Bronchial epithelial cell (primary cell): Measurements from ENCODE around the gene DTNB. TPM values are rescaled to one million over a fixed set of nuclear protein-coding genes. Genes with fewer than 3 reads are reported as not detected.
"Not testable (repeated sequence)": the region's sequence is repeated elsewhere in the genome, so short reads cannot be mapped to it uniquely, and the experiment has no call there.

Source experiments
- DNase-seq: peaks from one replicate; pipeline ENCODE4 v3.0.0-alpha.2; 2010; ENCODE audit warnings: low read depth
- FAIRE-seq: peaks from 2 replicates; lab custom pipeline; 2011; peaks lifted over from hg19 to GRCh38; lab: Jason Lieb, UNC
- H3K27me3 ChIP-seq: 2 replicates; pipeline ENCODE4 v1.5.1; 2011; ENCODE audit warnings: low read length; ENCODE audit not compliant: control insufficient read depth, insufficient read depth
- H3K36me3 ChIP-seq: 2 replicates; pipeline ENCODE4 v1.5.1; 2011; ENCODE audit warnings: low read length; ENCODE audit not compliant: control insufficient read depth, insufficient read depth
- H3K4me3 ChIP-seq: 2 replicates; pipeline ENCODE4 v1.5.1; 2011; ENCODE audit warnings: mild to moderate bottlenecking, low read depth, low read length, control low read depth
- CTCF ChIP-seq: IDR thresholded peaks from 2 replicates; pipeline ENCODE4 v1.5.1; 2011; ENCODE audit warnings: mild to moderate bottlenecking, moderate library complexity, low read length, control low read depth, inconsistent platforms; ENCODE audit not compliant: insufficient read depth, severe bottlenecking
- total RNA-seq: library from RNA; depleted of rRNA; stranded (reverse); fragments of >200 nt; gene quantifications from 2 replicates; pipeline ENCODE4 v1.2.1, GENCODE V29; 2014

Gene DTNB
- total RNA-seq, 1 donor from 2014 or later = 8.4 TPM

GRCh38 chr2:25639131-25639530 lies 34.2 kb downstream of the DTNB start:
- H3K27me3 ChIP-seq = no peaks in the 10 kb centered on the region
- H3K4me3 ChIP-seq = no peak overlapping the region
- DNase-seq = peak; percentile 33
- no peaks in the 10 kb centered on the region for H3K36me3 ChIP-seq
- TF ChIP-seq CTCF = no peak
- no peak for FAIRE-seq

- H3K36me3 ChIP-seq = no peaks in the 10 kb centered on the region
- FAIRE-seq (no peak), DNase-seq (no peak)
- H3K4me3 ChIP-seq = no peak overlapping the region
- H3K27me3 ChIP-seq = no peaks in the 10 kb centered on the region
- TF ChIP-seq CTCF = no peak
These were observed 37.6 kb downstream of the DTNB start for GRCh38 chr2:25635797-25636196.

GRCh38 chr2:25633801-25634200 lies 39.6 kb downstream of the DTNB start:
- not testable (repeated sequence) for FAIRE-seq, H3K36me3 ChIP-seq, H3K4me3 ChIP-seq, DNase-seq, H3K27me3 ChIP-seq

GRCh38 chr2:25632396-25632795 lies 41.0 kb downstream of the DTNB start:
- H3K4me3 ChIP-seq = no peak overlapping the region
- no peaks in the 10 kb centered on the region for H3K27me3 ChIP-seq
- H3K36me3 ChIP-seq = peaks cover 2% of the 10 kb centered on the region
- FAIRE-seq (no peak), DNase-seq (no peak)
- no peak for TF ChIP-seq CTCF

GRCh38 chr2:25624635-25625034 lies 48.7 kb downstream of the DTNB start:
- no peak for TF ChIP-seq CTCF
- no peak overlapping the region for H3K4me3 ChIP-seq
- H3K36me3 ChIP-seq = peaks cover 2% of the 10 kb centered on the region
- FAIRE-seq = no peak
- DNase-seq = no peak
- no peaks in the 10 kb centered on the region for H3K27me3 ChIP-seq

- TF ChIP-seq CTCF = no peak
- no peak for FAIRE-seq
- Histone ChIP-seq H3K4me3 (no peak overlapping the region), H3K36me3 (peaks cover 2% of the 10 kb centered on the region), H3K27me3 (no peaks in the 10 kb centered on the region)
- DNase-seq = peak; percentile 81
These were observed 50.0 kb downstream of the DTNB start for GRCh38 chr2:25623361-25623760.
